GM19468 (cell line): ENCODE results near the gene SLAMF8.

Source experiments
- ATAC-seq: cut with Tn5 transposase; IDR thresholded peaks from one replicate; pipeline ENCODE4 v1.9.1; 2021; ENCODE audit warnings: mild to moderate bottlenecking, moderate library complexity, moderate number of reproducible peaks; ENCODE audit not compliant: unreplicated experiment; ENCODE audit errors: extremely low read depth

The SLAMF8 gene

GRCh38 chr1:159867664-159868026, 41.0 kb downstream of the SLAMF8 start:
- ATAC-seq: no peak

- ATAC-seq: no peak
Measured at GRCh38 chr1:159868766-159869165, 42.1 kb downstream of the SLAMF8 start.

- ATAC-seq: no peak
Measured at GRCh38 chr1:159869173-159869572, 42.5 kb downstream of the SLAMF8 start.

GRCh38 chr1:159869607-159870006, 42.9 kb downstream of the SLAMF8 start:
- ATAC-seq: no peak

GRCh38 chr1:159870704-159871103, 44.0 kb downstream of the SLAMF8 start:
- no peak for ATAC-seq

- no peak for ATAC-seq
Measured at GRCh38 chr1:159872891-159873290, 46.2 kb downstream of the SLAMF8 start.

- no peak for ATAC-seq
Measured at GRCh38 chr1:159873530-159874143, 47.0 kb downstream of the SLAMF8 start.

- no peak for ATAC-seq
Measured at GRCh38 chr1:159877695-159878444, 51.2 kb downstream of the SLAMF8 start.

GRCh38 chr1:159879136-159879535, 52.5 kb downstream of the SLAMF8 start:
- ATAC-seq: no peak

GRCh38 chr1:159879977-159880376, 53.3 kb downstream of the SLAMF8 start:
- ATAC-seq: no peak

- no peak for ATAC-seq
Measured at GRCh38 chr1:159880430-159880829, 53.8 kb downstream of the SLAMF8 start.

- no peak for ATAC-seq
Measured at GRCh38 chr1:159881622-159882526, 55.2 kb downstream of the SLAMF8 start.

GRCh38 chr1:159882527-159882862, 55.8 kb downstream of the SLAMF8 start:
- ATAC-seq: no peak

- no peak for ATAC-seq
Measured at GRCh38 chr1:159883134-159883533, 56.5 kb downstream of the SLAMF8 start.

GRCh38 chr1:159884296-159884695, 57.6 kb downstream of the SLAMF8 start:
- ATAC-seq: no peak
